ENCODE results near the gene EHD4. TPM values are rescaled to one million over a fixed set of nuclear protein-coding genes. Genes with fewer than 3 reads are reported as not detected.

The EHD4 gene
- total RNA-seq, 2 donors from 2014 or later, result 13.8 to 16.9 TPM

GRCh38 chr15:41881086-41881485 lies 91.3 kb downstream of the EHD4 start:
- no peak for ATAC-seq
- Histone ChIP-seq H3K27ac (no peak overlapping the region), H3K36me3 (replicated peaks in 1 of 2; ENCODE audit: insufficient read depth in 1 of 2, low read depth in 2 of 2) (no peaks in the 10 kb centered on the region), H3K4me1 (peaks cover 19% of the 10 kb centered on the region), H3K27me3 (no peaks in the 10 kb centered on the region), H3K4me3 (no peak overlapping the region), H3K9me3 (no peaks in the 10 kb centered on the region)
- no peak for DNase-seq
- 94 to 95% methylated on average over 5 to 8 of the region's 8 CpGs for WGBS, 2 donors
- TF ChIP-seq CTCF (IDR thresholded peaks at IDR 0.05) (no peak), POLR2A (IDR thresholded peaks at IDR 0.05) (no peak)
- intact Hi-C loops (cut with DNase I), result no loop called here

GRCh38 chr15:41880156-41880877 lies 92.0 kb downstream of the EHD4 start:
- intact Hi-C loops (cut with DNase I), result no loop called here
- H3K9me3 ChIP-seq, result no peaks in the 10 kb centered on the region
- no peaks in the 10 kb centered on the region for H3K27me3 ChIP-seq
- no peak for TF ChIP-seq POLR2A (IDR thresholded peaks at IDR 0.05)
- TF ChIP-seq CTCF (IDR thresholded peaks at IDR 0.05), result no peak
- H3K4me1 ChIP-seq, result peaks cover 19% of the 10 kb centered on the region
- no peak for ATAC-seq
- no peaks in the 10 kb centered on the region for H3K36me3 ChIP-seq (replicated peaks in 1 of 2; ENCODE audit: insufficient read depth in 1 of 2, low read depth in 2 of 2)
- H3K27ac ChIP-seq, result no peak overlapping the region
- H3K4me3 ChIP-seq, result no peak overlapping the region
- no peak for DNase-seq
- WGBS, 2 donors, result 93 to 98% methylated on average over 5 to 10 of the region's 10 CpGs

GRCh38 chr15:41879321-41879845 lies 93.0 kb downstream of the EHD4 start:
- intact Hi-C loops (cut with DNase I), result no loop called here
- no peak for TF ChIP-seq CTCF (IDR thresholded peaks at IDR 0.05)
- Histone ChIP-seq H3K4me1 (peaks cover 19% of the 10 kb centered on the region), H3K4me3 (no peak overlapping the region), H3K36me3 (replicated peaks in 1 of 2; ENCODE audit: insufficient read depth in 1 of 2, low read depth in 2 of 2) (no peaks in the 10 kb centered on the region), H3K27me3 (no peaks in the 10 kb centered on the region), H3K27ac (no peak overlapping the region), H3K9me3 (no peaks in the 10 kb centered on the region)
- 86 to 89% methylated on average over 10 of the region's 10 CpGs for WGBS, 2 donors
- ATAC-seq, result no peak
- DNase-seq, result no peak

- Histone ChIP-seq H3K9me3 (no peaks in the 10 kb centered on the region), H3K27me3 (no peaks in the 10 kb centered on the region), H3K4me1 (peaks cover 18% of the 10 kb centered on the region), H3K27ac (no peak overlapping the region), H3K4me3 (no peak overlapping the region), H3K36me3 (replicated peaks in 1 of 2; ENCODE audit: insufficient read depth in 1 of 2, low read depth in 2 of 2) (no peaks in the 10 kb centered on the region)
- intact Hi-C loops (cut with DNase I), result no loop called here
- ATAC-seq (no peak), DNase-seq (no peak)
- 89 to 91% methylated on average over 8 to 9 of the region's 10 CpGs for WGBS, 2 donors
- TF ChIP-seq POLR2A (IDR thresholded peaks at IDR 0.05), result no peak
- TF ChIP-seq CTCF (IDR thresholded peaks at IDR 0.05), result no peak
These were observed 94.0 kb downstream of the EHD4 start for GRCh38 chr15:41878355-41878699.

Measured in body of pancreas (tissue), 4 donors.